A549 (cell line): Measurements from ENCODE around the gene AMIGO2. TPM values are rescaled to one million over a fixed set of nuclear protein-coding genes. Genes with fewer than 3 reads are reported as not detected.
A peak's percentile ranks its signal among the peaks of the same experiment; 100 is the strongest.

Experiments used
- ATAC-seq, 2 experiments: fragments of 200-7000 bp in 1 of 2; fragments of >200 bp in 1 of 2; cut with Nextera tagmentation in 1 of 2; cut with Tn5 transposase in 1 of 2; 3 replicates each; pipeline versions ENCODE4 v1.8.0 to v1.9.1; 2018 to 2020; ENCODE audit warnings: mild to moderate bottlenecking in 1 of 2, moderate library complexity in 1 of 2
- CTCF ChIA-PET: fragments of 300-600 bp; sonication (Branson Sonifier 250); formaldehyde crosslinking; extraction: SDS; loops from one replicate; lab custom pipeline; 2021; ENCODE audit warnings: antibody characterized with exemption, inconsistent platforms; lab: Yijun Ruan, JAX
- POLR2A ChIA-PET: fragments of 350-600 bp; formaldehyde crosslinking; extraction: SDS; loops from one replicate; lab custom pipeline; 2021; ENCODE audit warnings: antibody characterized with exemption, inconsistent platforms; lab: Yijun Ruan, JAX
- DNase-seq, 2 experiments: peaks; one replicate each; pipeline versions ENCODE4 v3.0.0 to v3.0.0-alpha.2; 2011 to 2016; ENCODE audit warnings: low read depth in 1 of 2, low spot score in 1 of 2
- FAIRE-seq: peaks from 2 replicates; lab custom pipeline; 2011; peaks lifted over from hg19 to GRCh38; lab: Jason Lieb, UNC
- H3K27ac ChIP-seq, 2 experiments: fragments of >200 bp; sonication (Bioruptor Twin); formaldehyde crosslinking; 3 replicates each; pipeline ENCODE4 v1.5.1; 2016 to 2017
- H3K4me1 ChIP-seq: fragments of >200 bp; sonication (Bioruptor Twin); formaldehyde crosslinking; 3 replicates; pipeline ENCODE4 v1.6.1; 2016
- H3K4me2 ChIP-seq: fragments of >200 bp; sonication (Bioruptor Twin); formaldehyde crosslinking; 3 replicates; pipeline ENCODE4 v1.6.1; 2016
- H3K4me3 ChIP-seq: fragments of >200 bp; sonication (Bioruptor Twin); formaldehyde crosslinking; 3 replicates; pipeline ENCODE4 v1.5.1; 2016
- H3K9me3 ChIP-seq: fragments of >200 bp; sonication (Bioruptor Twin); formaldehyde crosslinking; 3 replicates; pipeline ENCODE4 v1.6.1; 2016
- CEBPB ChIP-seq, 2 experiments: fragments of >200 bp in 1 of 2; sonication (Bioruptor Twin) in 1 of 2; formaldehyde crosslinking in 1 of 2; IDR thresholded peaks; 2 replicates each; pipeline ENCODE4 v1.6.1; 2012 to 2016
- EHF ChIP-seq: fragments of 250-450 bp; sonication (Bioruptor Pico); IDR thresholded peaks from 2 replicates; pipeline ENCODE4 v1.5.0; 2020; ENCODE audit warnings: mild to moderate bottlenecking
- EHMT2 ChIP-seq: fragments of 200-600 bp; sonication (generic); IDR thresholded peaks from 2 replicates; pipeline ENCODE4 v1.6.1; 2016; ENCODE audit warnings: antibody characterized with exemption, low read depth, mild to moderate bottlenecking, moderate library complexity
- EP300 ChIP-seq, 2 experiments: fragments of >200 bp; sonication (Bioruptor Twin); formaldehyde crosslinking; IDR thresholded peaks; 2 replicates in 1 of 2; 3 replicates in 1 of 2; pipeline ENCODE4 v1.6.1; 2016 to 2017
- FOSB ChIP-seq: fragments of 250-450 bp; sonication (Bioruptor Pico); IDR thresholded peaks from 2 replicates; pipeline ENCODE4 v1.5.0; 2020; ENCODE audit warnings: mild to moderate bottlenecking, moderate library complexity
- FOXS1 ChIP-seq: fragments of 250-450 bp; sonication (Bioruptor Pico); IDR thresholded peaks from 2 replicates; pipeline ENCODE4 v1.5.0; 2020; ENCODE audit warnings: mild to moderate bottlenecking, moderate library complexity
- GATA3 ChIP-seq: IDR thresholded peaks from 2 replicates; pipeline ENCODE4 v1.6.1; 2012; ENCODE audit warnings: borderline replicate concordance
- HOXB13 ChIP-seq: fragments of 250-450 bp; sonication (Bioruptor Pico); IDR thresholded peaks from 2 replicates; pipeline ENCODE4 v1.5.0; 2020; ENCODE audit warnings: low read depth, mild to moderate bottlenecking, moderate library complexity
- JUNB ChIP-seq: fragments of >200 bp; sonication (Bioruptor Twin); formaldehyde crosslinking; IDR thresholded peaks from 2 replicates; pipeline ENCODE4 v1.6.1; 2016
- KDM1A ChIP-seq: fragments of 200-600 bp; sonication (generic); IDR thresholded peaks from 2 replicates; pipeline ENCODE4 v1.6.1; 2016; ENCODE audit warnings: low read depth, mild to moderate bottlenecking
- PHF8 ChIP-seq: fragments of 200-600 bp; sonication (generic); IDR thresholded peaks from 2 replicates; pipeline ENCODE4 v1.6.1; 2016; ENCODE audit warnings: low read depth, mild to moderate bottlenecking, antibody characterized with exemption, moderate library complexity, borderline replicate concordance
- RAD21 ChIP-seq, 2 experiments: fragments of >200 bp in 1 of 2; sonication (Bioruptor Twin) in 1 of 2; formaldehyde crosslinking in 1 of 2; IDR thresholded peaks in 1 of 2; conservative IDR thresholded peaks in 1 of 2; 2 replicates in 1 of 2; 3 replicates in 1 of 2; pipeline ENCODE4 v1.6.1; 2012 to 2018; ENCODE audit warnings: inconsistent platforms in 1 of 2
- RARB ChIP-seq: fragments of 250-450 bp; sonication (Bioruptor Pico); IDR thresholded peaks from 2 replicates; pipeline ENCODE4 v1.8.0; 2021; ENCODE audit warnings: mild to moderate bottlenecking, moderate library complexity
- SMC3 ChIP-seq: fragments of >200 bp; sonication (Bioruptor Twin); formaldehyde crosslinking; IDR thresholded peaks from 3 replicates; pipeline ENCODE4 v1.6.1; 2018; ENCODE audit warnings: inconsistent platforms
- ZC3H11A ChIP-seq: fragments of 450-650 bp; IDR thresholded peaks from 2 replicates; pipeline ENCODE4 v1.6.1; 2014; ENCODE audit warnings: antibody characterized with exemption, mild to moderate bottlenecking
- WGBS: methylation state at CpG from one replicate; pipeline ENCODE4 v1.1.6; 2017; ENCODE audit errors: missing lambda C conversion rate; 5-methylcytosine and 5-hydroxymethylcytosine counted together
- polyA plus RNA-seq, 4 experiments: library from polyadenylated mRNA; depleted of rRNA in 3 of 4; stranded (reverse); fragments of >200 nt; fragmentation: RNase III in 1 of 4; extraction: RNeasy Plus Mini Kit Qiagen cat#74134 plus additional on column Dnase treatment in 1 of 4; gene quantifications; 2 replicates in 3 of 4; 3 replicates in 1 of 4; pipeline ENCODE4 v1.2.3, GENCODE V29; 2011 to 2017
- TF ChIP-seq, protein P1 (sequence below): IDR thresholded peaks from 2 replicates; pipeline ENCODE4 v1.6.1; 2012
- TF ChIP-seq, protein P2 (sequence below): fragments of >200 bp; sonication (Bioruptor Twin); formaldehyde crosslinking; IDR thresholded peaks from 3 replicates; pipeline ENCODE4 v1.6.1; 2016
- TF ChIP-seq, protein P3 (sequence below): IDR thresholded peaks from 2 replicates; pipeline ENCODE4 v1.6.1; 2012; ENCODE audit warnings: low read depth, borderline replicate concordance
- TF ChIP-seq, protein P4 (sequence below): fragments of 450-650 bp; IDR thresholded peaks from 2 replicates; pipeline ENCODE4 v1.6.1; 2014; ENCODE audit warnings: antibody characterized with exemption
- TF ChIP-seq, protein P5 (sequence below): fragments of >200 bp; sonication (Bioruptor Twin); formaldehyde crosslinking; IDR thresholded peaks from 2 replicates; pipeline ENCODE4 v1.6.1; 2016
- TF ChIP-seq, protein P6 (sequence below): fragments of 200-600 bp; sonication (generic); IDR thresholded peaks from 2 replicates; pipeline ENCODE4 v1.6.1; 2016; ENCODE audit warnings: antibody characterized with exemption, mild to moderate bottlenecking, moderate library complexity
- TF ChIP-seq, protein P7 (sequence below): fragments of 250-450 bp; sonication (Bioruptor Pico); IDR thresholded peaks from 2 replicates; pipeline ENCODE4 v1.5.0; 2020; ENCODE audit warnings: low read depth, mild to moderate bottlenecking, moderate library complexity
- TF ChIP-seq, protein P8 (sequence below): fragments of >200 bp; sonication (Bioruptor Twin); formaldehyde crosslinking; IDR thresholded peaks from 3 replicates; pipeline ENCODE4 v1.5.1; 2016

The AMIGO2 gene
- polyA plus RNA-seq, 2 of the 4 experiments (the other 2 are of a cell fraction): 288 to 636 TPM

DNA sequence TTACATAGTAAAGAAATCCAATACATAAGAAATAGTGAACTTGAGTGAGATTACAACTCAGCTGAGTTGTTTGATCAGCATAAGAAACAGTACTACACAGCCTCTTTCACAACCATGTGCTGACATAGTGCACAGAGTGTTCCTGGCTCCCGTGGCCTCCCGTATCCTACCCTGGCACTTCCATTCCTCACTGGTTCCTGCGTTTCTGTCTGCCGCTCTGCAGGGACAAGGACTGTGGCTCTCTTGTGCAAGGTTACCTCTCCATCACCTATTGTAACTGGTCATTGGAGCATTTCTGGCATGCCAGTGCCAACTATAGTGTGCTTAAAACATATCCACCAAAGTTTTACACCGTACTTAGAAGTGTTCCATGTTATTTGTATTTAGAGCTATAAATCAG, 46.7 kb downstream of the AMIGO2 start:
- Histone ChIP-seq H3K4me2 (peak overlapping the region; percentile 65), H3K4me3 (no peak overlapping the region), H3K9me3 (peaks cover 4% of the 10 kb centered on the region; the same call in 1 of the 3 replicates), H3K4me1 (peaks cover 54% of the 10 kb centered on the region), H3K27ac (peak overlapping the region; percentile 88 to 93)
- ATAC-seq (peak; percentile 90), DNase-seq (peak in 1 of 2 experiments; percentile 77), FAIRE-seq (no peak)
- ChIA-PET CTCF (interaction anchor here (0.6 to 6.3 kb wide), 52 partner anchors 9 to 1048 kb away, joined by 3 to 93 read pairs (median 5); partner anchors contain the start of genes AMIGO2 and PCED1B), POLR2A (interaction anchor here (0.7 to 1.8 kb wide), 10 partner anchors 38 to 673 kb away, joined by 3 to 18 read pairs (median 4); partner anchors contain the start of genes AMIGO2, PCED1B and RPAP3)
- no peak for TF ChIP-seq KDM1A
- peak; percentile 29 to 82; a peak in 3 of 4 replicates for TF ChIP-seq CEBPB (IDR thresholded peaks at IDR 0.05)
- TF ChIP-seq ZC3H11A: no peak
- no peak for TF ChIP-seq GATA3
- no peak for TF ChIP-seq JUNB
- TF ChIP-seq FOSB: peak; percentile 38; the same call in 1 of the 2 replicates
- TF ChIP-seq FOXS1 (CRISPR knock-in tag): no peak
- TF ChIP-seq EHF (CRISPR knock-in tag): peak; percentile 50; the same call in 1 of the 2 replicates
- TF ChIP-seq EP300 (IDR thresholded peaks at IDR 0.05): no peak
- peak; percentile 73; the same call in 1 of the 2 replicates for TF ChIP-seq HOXB13
- TF ChIP-seq, protein P1, sequence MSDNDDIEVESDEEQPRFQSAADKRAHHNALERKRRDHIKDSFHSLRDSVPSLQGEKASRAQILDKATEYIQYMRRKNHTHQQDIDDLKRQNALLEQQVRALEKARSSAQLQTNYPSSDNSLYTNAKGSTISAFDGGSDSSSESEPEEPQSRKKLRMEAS: peak; percentile 89
- TF ChIP-seq, protein P2, sequence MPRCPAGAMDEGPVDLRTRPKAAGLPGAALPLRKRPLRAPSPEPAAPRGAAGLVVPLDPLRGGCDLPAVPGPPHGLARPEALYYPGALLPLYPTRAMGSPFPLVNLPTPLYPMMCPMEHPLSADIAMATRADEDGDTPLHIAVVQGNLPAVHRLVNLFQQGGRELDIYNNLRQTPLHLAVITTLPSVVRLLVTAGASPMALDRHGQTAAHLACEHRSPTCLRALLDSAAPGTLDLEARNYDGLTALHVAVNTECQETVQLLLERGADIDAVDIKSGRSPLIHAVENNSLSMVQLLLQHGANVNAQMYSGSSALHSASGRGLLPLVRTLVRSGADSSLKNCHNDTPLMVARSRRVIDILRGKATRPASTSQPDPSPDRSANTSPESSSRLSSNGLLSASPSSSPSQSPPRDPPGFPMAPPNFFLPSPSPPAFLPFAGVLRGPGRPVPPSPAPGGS: no peak
- TF ChIP-seq, protein P3, sequence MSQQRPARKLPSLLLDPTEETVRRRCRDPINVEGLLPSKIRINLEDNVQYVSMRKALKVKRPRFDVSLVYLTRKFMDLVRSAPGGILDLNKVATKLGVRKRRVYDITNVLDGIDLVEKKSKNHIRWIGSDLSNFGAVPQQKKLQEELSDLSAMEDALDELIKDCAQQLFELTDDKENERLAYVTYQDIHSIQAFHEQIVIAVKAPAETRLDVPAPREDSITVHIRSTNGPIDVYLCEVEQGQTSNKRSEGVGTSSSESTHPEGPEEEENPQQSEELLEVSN: 0 out of 2 replicates have a peak, but pooled peaks have one; percentile 41
- TF ChIP-seq EHMT2: no peak
- WGBS: 6% methylated on average over 5 of the region's 5 CpGs

DNA sequence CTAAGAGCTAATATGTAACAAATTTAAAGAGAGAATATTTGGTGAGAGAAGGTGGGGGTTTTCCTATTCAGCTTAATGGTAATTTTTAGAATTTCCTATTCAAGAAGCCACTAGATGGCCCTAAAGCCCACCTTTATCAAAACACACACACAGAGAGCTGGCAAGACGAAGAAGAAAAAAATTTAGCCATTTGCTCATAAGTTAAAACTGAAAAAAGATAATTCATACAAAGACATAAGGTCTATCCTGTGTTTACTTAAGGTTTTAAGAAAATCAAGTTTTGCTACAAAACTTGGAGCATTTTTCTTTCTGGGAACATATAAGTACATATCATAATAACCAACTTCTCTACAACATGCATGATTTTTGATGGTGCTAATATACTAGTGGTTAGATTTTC, 47.1 kb downstream of the AMIGO2 start:
- Histone ChIP-seq H3K9me3 (peaks cover 4% of the 10 kb centered on the region; the same call in 1 of the 3 replicates), H3K4me1 (peaks cover 50% of the 10 kb centered on the region), H3K27ac (peak overlapping the region; percentile 88 to 93)
- POLR2A ChIA-PET: interaction anchor here (0.7 to 1.8 kb wide), 10 partner anchors 38 to 673 kb away, joined by 3 to 18 read pairs (median 4); partner anchors contain the start of genes AMIGO2, PCED1B and RPAP3
- 0% methylated on average over 1 of the region's 1 CpG for WGBS
- ATAC-seq: peak; percentile 59 to 80; a peak in 4 of 6 replicates
- peak in 1 of 2 experiments; percentile 85 for DNase-seq
- TF ChIP-seq, protein P4, sequence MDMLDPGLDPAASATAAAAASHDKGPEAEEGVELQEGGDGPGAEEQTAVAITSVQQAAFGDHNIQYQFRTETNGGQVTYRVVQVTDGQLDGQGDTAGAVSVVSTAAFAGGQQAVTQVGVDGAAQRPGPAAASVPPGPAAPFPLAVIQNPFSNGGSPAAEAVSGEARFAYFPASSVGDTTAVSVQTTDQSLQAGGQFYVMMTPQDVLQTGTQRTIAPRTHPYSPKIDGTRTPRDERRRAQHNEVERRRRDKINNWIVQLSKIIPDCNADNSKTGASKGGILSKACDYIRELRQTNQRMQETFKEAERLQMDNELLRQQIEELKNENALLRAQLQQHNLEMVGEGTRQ: no peak
- TF ChIP-seq, protein P5, sequence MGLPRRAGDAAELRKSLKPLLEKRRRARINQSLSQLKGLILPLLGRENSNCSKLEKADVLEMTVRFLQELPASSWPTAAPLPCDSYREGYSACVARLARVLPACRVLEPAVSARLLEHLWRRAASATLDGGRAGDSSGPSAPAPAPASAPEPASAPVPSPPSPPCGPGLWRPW: no peak
- TF ChIP-seq SMC3 (peak; percentile 94), RAD21 (conservative IDR thresholded peaks at IDR 0.05 in 1 of 2, IDR thresholded peaks at IDR 0.05 in 1 of 2) (peak; percentile 92 to 97), RARB (CRISPR knock-in tag) (no peak), PHF8 (no peak)
- TF ChIP-seq, protein P6, sequence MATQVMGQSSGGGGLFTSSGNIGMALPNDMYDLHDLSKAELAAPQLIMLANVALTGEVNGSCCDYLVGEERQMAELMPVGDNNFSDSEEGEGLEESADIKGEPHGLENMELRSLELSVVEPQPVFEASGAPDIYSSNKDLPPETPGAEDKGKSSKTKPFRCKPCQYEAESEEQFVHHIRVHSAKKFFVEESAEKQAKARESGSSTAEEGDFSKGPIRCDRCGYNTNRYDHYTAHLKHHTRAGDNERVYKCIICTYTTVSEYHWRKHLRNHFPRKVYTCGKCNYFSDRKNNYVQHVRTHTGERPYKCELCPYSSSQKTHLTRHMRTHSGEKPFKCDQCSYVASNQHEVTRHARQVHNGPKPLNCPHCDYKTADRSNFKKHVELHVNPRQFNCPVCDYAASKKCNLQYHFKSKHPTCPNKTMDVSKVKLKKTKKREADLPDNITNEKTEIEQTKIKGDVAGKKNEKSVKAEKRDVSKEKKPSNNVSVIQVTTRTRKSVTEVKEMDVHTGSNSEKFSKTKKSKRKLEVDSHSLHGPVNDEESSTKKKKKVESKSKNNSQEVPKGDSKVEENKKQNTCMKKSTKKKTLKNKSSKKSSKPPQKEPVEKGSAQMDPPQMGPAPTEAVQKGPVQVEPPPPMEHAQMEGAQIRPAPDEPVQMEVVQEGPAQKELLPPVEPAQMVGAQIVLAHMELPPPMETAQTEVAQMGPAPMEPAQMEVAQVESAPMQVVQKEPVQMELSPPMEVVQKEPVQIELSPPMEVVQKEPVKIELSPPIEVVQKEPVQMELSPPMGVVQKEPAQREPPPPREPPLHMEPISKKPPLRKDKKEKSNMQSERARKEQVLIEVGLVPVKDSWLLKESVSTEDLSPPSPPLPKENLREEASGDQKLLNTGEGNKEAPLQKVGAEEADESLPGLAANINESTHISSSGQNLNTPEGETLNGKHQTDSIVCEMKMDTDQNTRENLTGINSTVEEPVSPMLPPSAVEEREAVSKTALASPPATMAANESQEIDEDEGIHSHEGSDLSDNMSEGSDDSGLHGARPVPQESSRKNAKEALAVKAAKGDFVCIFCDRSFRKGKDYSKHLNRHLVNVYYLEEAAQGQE: no peak
- TF ChIP-seq, protein P7, sequence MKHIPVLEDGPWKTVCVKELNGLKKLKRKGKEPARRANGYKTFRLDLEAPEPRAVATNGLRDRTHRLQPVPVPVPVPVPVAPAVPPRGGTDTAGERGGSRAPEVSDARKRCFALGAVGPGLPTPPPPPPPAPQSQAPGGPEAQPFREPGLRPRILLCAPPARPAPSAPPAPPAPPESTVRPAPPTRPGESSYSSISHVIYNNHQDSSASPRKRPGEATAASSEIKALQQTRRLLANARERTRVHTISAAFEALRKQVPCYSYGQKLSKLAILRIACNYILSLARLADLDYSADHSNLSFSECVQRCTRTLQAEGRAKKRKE (CRISPR knock-in tag): no peak
- TF ChIP-seq, protein P8, sequence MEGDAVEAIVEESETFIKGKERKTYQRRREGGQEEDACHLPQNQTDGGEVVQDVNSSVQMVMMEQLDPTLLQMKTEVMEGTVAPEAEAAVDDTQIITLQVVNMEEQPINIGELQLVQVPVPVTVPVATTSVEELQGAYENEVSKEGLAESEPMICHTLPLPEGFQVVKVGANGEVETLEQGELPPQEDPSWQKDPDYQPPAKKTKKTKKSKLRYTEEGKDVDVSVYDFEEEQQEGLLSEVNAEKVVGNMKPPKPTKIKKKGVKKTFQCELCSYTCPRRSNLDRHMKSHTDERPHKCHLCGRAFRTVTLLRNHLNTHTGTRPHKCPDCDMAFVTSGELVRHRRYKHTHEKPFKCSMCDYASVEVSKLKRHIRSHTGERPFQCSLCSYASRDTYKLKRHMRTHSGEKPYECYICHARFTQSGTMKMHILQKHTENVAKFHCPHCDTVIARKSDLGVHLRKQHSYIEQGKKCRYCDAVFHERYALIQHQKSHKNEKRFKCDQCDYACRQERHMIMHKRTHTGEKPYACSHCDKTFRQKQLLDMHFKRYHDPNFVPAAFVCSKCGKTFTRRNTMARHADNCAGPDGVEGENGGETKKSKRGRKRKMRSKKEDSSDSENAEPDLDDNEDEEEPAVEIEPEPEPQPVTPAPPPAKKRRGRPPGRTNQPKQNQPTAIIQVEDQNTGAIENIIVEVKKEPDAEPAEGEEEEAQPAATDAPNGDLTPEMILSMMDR: peak; percentile 93
- TF ChIP-seq, all 56 proteins: peak for 3
- CTCF ChIA-PET: interaction anchor here (0.7 to 6.3 kb wide), 63 partner anchors 9 to 1047 kb away, joined by 3 to 93 read pairs (median 4); partner anchors contain the start of genes AMIGO2 and PCED1B
- H3K4me3 ChIP-seq: no peak overlapping the region
- H3K4me2 ChIP-seq: peak overlapping the region; percentile 65
- peak; percentile 59 for FAIRE-seq
